IMR-90 (cell line): ENCODE data around the gene GABBR1. TPM values are rescaled to one million over a fixed set of nuclear protein-coding genes. Genes with fewer than 3 reads are reported as not detected.

Source experiments
- ATAC-seq: fragments of 200-7000 bp; cut with Tn5 transposase; 2 replicates; pipeline ENCODE4 v1.9.1; 2020; ENCODE audit warnings: low read depth, mild to moderate bottlenecking, moderate library complexity
- BruUV-seq: library from RNA; stranded (reverse); fragments of 400-500 nt; replicated peaks from 2 replicates; lab custom pipeline; 2021; lab: Mats Ljungman, UMichigan
- CTCF ChIA-PET: fragments of 300-600 bp; formaldehyde crosslinking; extraction: SDS; loops from one replicate; lab custom pipeline; 2021; ENCODE audit warnings: antibody characterized with exemption; lab: Yijun Ruan, JAX
- POLR2A ChIA-PET: fragments of 300-600 bp; sonication (Branson Sonifier 250); formaldehyde crosslinking; loops from one replicate; lab custom pipeline; 2022; ENCODE audit warnings: antibody characterized with exemption; ENCODE audit not compliant: unreplicated experiment; lab: Charles Lee
- DNase-seq: peaks from one replicate; pipeline ENCODE4 v3.0.0; 2013
- H2AFZ ChIP-seq: replicated peaks from 2 replicates; pipeline ENCODE3; 2013; ENCODE audit warnings: low read length, mild to moderate bottlenecking; ENCODE audit not compliant: poor library complexity
- H2AK5ac ChIP-seq: 2 replicates; pipeline ENCODE4 v1.6.1; 2013; ENCODE audit warnings: low read depth, low read length, inconsistent platforms
- H2AK9ac ChIP-seq: replicated peaks from 2 replicates; pipeline ENCODE3; 2013; ENCODE audit warnings: mild to moderate bottlenecking, low read depth, low read length, moderate library complexity; ENCODE audit not compliant: poor library complexity
- H2BK120ac ChIP-seq: 2 replicates; pipeline ENCODE4 v1.6.1; 2013; ENCODE audit warnings: low read depth, low read length, inconsistent platforms
- H2BK15ac ChIP-seq: 3 replicates; pipeline ENCODE4 v1.6.1; 2013; ENCODE audit warnings: low read depth, low read length, inconsistent platforms
- H2BK20ac ChIP-seq: 2 replicates; pipeline ENCODE4 v1.6.1; 2013; ENCODE audit warnings: low read depth, mild to moderate bottlenecking, inconsistent platforms, low read length, moderate library complexity
- H2BK5ac ChIP-seq: 2 replicates; pipeline ENCODE4 v1.6.1; 2013; ENCODE audit warnings: mild to moderate bottlenecking, low read depth, low read length, inconsistent platforms; ENCODE audit not compliant: poor library complexity, severe bottlenecking
- H3K14ac ChIP-seq: replicated peaks from 2 replicates; pipeline ENCODE4 v1.6.1; 2013; ENCODE audit warnings: low read depth, low read length, inconsistent platforms
- H3K18ac ChIP-seq: 2 replicates; pipeline ENCODE4 v1.6.1; 2013; ENCODE audit warnings: low read depth, low read length, control low read depth
- H3K23ac ChIP-seq: 2 replicates; pipeline ENCODE4 v1.6.1; 2013; ENCODE audit warnings: low read depth, low read length, inconsistent platforms
- H3K27ac ChIP-seq: 2 replicates; pipeline ENCODE4 v1.5.1; 2013; ENCODE audit warnings: mild to moderate bottlenecking, control low read depth, low read length; ENCODE audit not compliant: insufficient read depth
- H3K27me3 ChIP-seq: 2 replicates; pipeline ENCODE4 v1.6.1; 2013; ENCODE audit warnings: low read length; ENCODE audit not compliant: control insufficient read depth, insufficient read depth
- H3K36me3 ChIP-seq: 2 replicates; pipeline ENCODE4 v1.6.1; 2013; ENCODE audit warnings: low read length, mixed read lengths; ENCODE audit not compliant: control insufficient read depth, insufficient read depth
- H3K4ac ChIP-seq: 2 replicates; pipeline ENCODE4 v1.6.1; 2013; ENCODE audit warnings: low read depth, low read length, inconsistent platforms
- H3K4me1 ChIP-seq: 2 replicates; pipeline ENCODE4 v1.6.1; 2013; ENCODE audit warnings: low read length, mixed read lengths; ENCODE audit not compliant: control insufficient read depth, insufficient read depth
- H3K4me2 ChIP-seq: 2 replicates; pipeline ENCODE4 v1.6.1; 2013; ENCODE audit warnings: low read depth, mild to moderate bottlenecking, control low read depth, low read length, moderate library complexity
- H3K4me3 ChIP-seq: 2 replicates; pipeline ENCODE4 v1.5.1; 2013; ENCODE audit warnings: low read depth, mild to moderate bottlenecking, control low read depth, low read length, moderate library complexity; ENCODE audit not compliant: insufficient read depth
- H3K56ac ChIP-seq: 2 replicates; pipeline ENCODE4 v1.6.1; 2013; ENCODE audit warnings: low read length, inconsistent platforms; ENCODE audit not compliant: insufficient read depth; ENCODE audit errors: extremely low read depth
- H3K79me1 ChIP-seq, 2 experiments: 2 replicates each; pipeline ENCODE4 v1.6.1; 2013; ENCODE audit warnings: low read length in 2 of 2, inconsistent platforms in 1 of 2, low read depth in 1 of 2
- H3K9ac ChIP-seq: 2 replicates; pipeline ENCODE4 v1.6.1; 2013; ENCODE audit warnings: low read depth, low read length, control low read depth
- H3K9me1 ChIP-seq: 2 replicates; pipeline ENCODE4 v1.6.1; 2013; ENCODE audit warnings: low read length, inconsistent platforms; ENCODE audit not compliant: insufficient read depth
- H3K9me3 ChIP-seq: 2 replicates; pipeline ENCODE4 v1.6.1; 2013; ENCODE audit warnings: low read length; ENCODE audit not compliant: control insufficient read depth, insufficient read depth
- H4K20me1 ChIP-seq: 2 replicates; pipeline ENCODE4 v1.6.1; 2013; ENCODE audit warnings: low read length, inconsistent platforms; ENCODE audit not compliant: insufficient read depth
- H4K5ac ChIP-seq: 2 replicates; pipeline ENCODE4 v1.6.1; 2013; ENCODE audit warnings: mild to moderate bottlenecking, low read depth, low read length, control low read depth
- H4K8ac ChIP-seq, 2 experiments: 2 replicates each; pipeline ENCODE4 v1.6.1; 2013; ENCODE audit warnings: low read depth in 2 of 2, low read length in 2 of 2, control low read depth in 1 of 2, inconsistent platforms in 1 of 2
- H4K91ac ChIP-seq: 2 replicates; pipeline ENCODE4 v1.6.1; 2013; ENCODE audit warnings: low read depth, low read length, inconsistent platforms; ENCODE audit not compliant: insufficient read depth
- BHLHE40 ChIP-seq: fragments of 150-350 bp; IDR thresholded peaks from 2 replicates; pipeline ENCODE4 v1.6.1; 2016; ENCODE audit warnings: mild to moderate bottlenecking, low read depth, low read length
- CEBPB ChIP-seq: IDR thresholded peaks from 2 replicates; pipeline ENCODE4 v1.6.1; 2012; ENCODE audit warnings: low read depth, low read length, improper control_type of control experiment
- CHD1 ChIP-seq: IDR thresholded peaks from 2 replicates; pipeline ENCODE4 v1.6.1; 2012; ENCODE audit warnings: low read depth, low read length, improper control_type of control experiment
- ELK1 ChIP-seq: fragments of 150-350 bp; IDR thresholded peaks from 2 replicates; pipeline ENCODE4 v1.6.1; 2016; ENCODE audit warnings: low read depth, mild to moderate bottlenecking, low read length, moderate library complexity, borderline replicate concordance
- FOS ChIP-seq: fragments of 150-350 bp; IDR thresholded peaks from 2 replicates; pipeline ENCODE4 v1.6.1; 2016; ENCODE audit warnings: low read depth, low read length
- MAFK ChIP-seq: IDR thresholded peaks from 2 replicates; pipeline ENCODE4 v1.6.1; 2012; ENCODE audit warnings: low read depth, low read length, improper control_type of control experiment
- MAZ ChIP-seq: IDR thresholded peaks from 2 replicates; pipeline ENCODE4 v1.6.1; 2012; ENCODE audit warnings: low read depth, mild to moderate bottlenecking, low read length, improper control_type of control experiment, moderate library complexity, borderline replicate concordance
- MXI1 ChIP-seq: IDR thresholded peaks from 2 replicates; pipeline ENCODE4 v1.6.1; 2012; ENCODE audit warnings: low read depth, mild to moderate bottlenecking, low read length, moderate library complexity, borderline replicate concordance
- NFE2L2 ChIP-seq: fragments of 150-350 bp; IDR thresholded peaks from 2 replicates; pipeline ENCODE4 v1.6.1; 2016; ENCODE audit warnings: low read depth, mild to moderate bottlenecking, low read length
- POLR2A ChIP-seq: IDR thresholded peaks from 2 replicates; pipeline ENCODE4 v1.6.1; 2012; ENCODE audit warnings: mild to moderate bottlenecking, low read depth, low read length
- RAD21 ChIP-seq: IDR thresholded peaks from 2 replicates; pipeline ENCODE4 v1.6.1; 2012; ENCODE audit warnings: low read length, improper control_type of control experiment
- RCOR1 ChIP-seq: IDR thresholded peaks from 2 replicates; pipeline ENCODE4 v1.6.1; 2012; ENCODE audit warnings: mild to moderate bottlenecking, low read length, improper control_type of control experiment; ENCODE audit not compliant: insufficient replicate concordance
- RFX5 ChIP-seq: IDR thresholded peaks from 2 replicates; pipeline ENCODE4 v1.8.0; 2012; ENCODE audit warnings: low read depth, mild to moderate bottlenecking, low read length, moderate library complexity
- SMC3 ChIP-seq: fragments of 150-350 bp; IDR thresholded peaks from 2 replicates; pipeline ENCODE4 v1.6.1; 2016; ENCODE audit warnings: low read depth, mild to moderate bottlenecking, antibody characterized with exemption, low read length, moderate library complexity
- WGBS, 2 experiments: methylation state at CpG; one replicate each; pipeline versions ENCODE4 v1.1.5 to v1.1.7; 2013; ENCODE audit warnings: missing lambda C conversion rate in 2 of 2; ENCODE audit not compliant: insufficient read length in 1 of 2; ENCODE audit errors: extremely low coverage in 2 of 2; 5-methylcytosine and 5-hydroxymethylcytosine counted together
- dilution Hi-C: fragments of 300-500 bp; cut with HindIII; formaldehyde crosslinking; loops from one replicate; pipeline ENCODE4 v1.14.3; 2018; ENCODE audit warnings: low sequenced_read_pairs; ENCODE audit not compliant: unreplicated experiment
- in situ Hi-C: fragments of 300-500 bp; cut with MboI; formaldehyde crosslinking; loops from 3 replicates; pipeline ENCODE4 v1.14.3; 2019; ENCODE audit warnings: low sequenced_read_pairs, inconsistent platforms, mixed read lengths
- intact Hi-C: fragments of 100-400 bp; cut with micrococcal nuclease; formaldehyde crosslinking; loops from 2 replicates; pipeline ENCODE4 v1.10.0; 2022
- polyA plus RNA-seq, 3 experiments: library from polyadenylated mRNA; depleted of rRNA; stranded (reverse); fragments of >200 nt; gene quantifications; 2 replicates each; pipeline ENCODE4 v1.2.3, GENCODE V29; 2012; ENCODE audit warnings: low replicate concordance in 1 of 3
- total RNA-seq: library from RNA; depleted of rRNA; stranded (reverse); fragments of >200 nt; gene quantifications from 2 replicates; pipeline ENCODE4 v1.2.3, GENCODE V29; 2012
- TF ChIP-seq, protein P1 (sequence below): conservative IDR thresholded peaks from 2 replicates; pipeline ENCODE4 v1.5.1; 2012; ENCODE audit warnings: mild to moderate bottlenecking, low read depth, low read length, improper control_type of control experiment
- TF ChIP-seq, protein P2 (sequence below): fragments of 150-350 bp; IDR thresholded peaks from 2 replicates; pipeline ENCODE4 v1.6.1; 2017; ENCODE audit warnings: mild to moderate bottlenecking, antibody characterized with exemption, low read length, low read depth

GABBR1 gene
- total and polyA plus RNA-seq, 2 of the 4 experiments (the other 2 are of a cell fraction): 5.9 to 31.5 TPM

DNA sequence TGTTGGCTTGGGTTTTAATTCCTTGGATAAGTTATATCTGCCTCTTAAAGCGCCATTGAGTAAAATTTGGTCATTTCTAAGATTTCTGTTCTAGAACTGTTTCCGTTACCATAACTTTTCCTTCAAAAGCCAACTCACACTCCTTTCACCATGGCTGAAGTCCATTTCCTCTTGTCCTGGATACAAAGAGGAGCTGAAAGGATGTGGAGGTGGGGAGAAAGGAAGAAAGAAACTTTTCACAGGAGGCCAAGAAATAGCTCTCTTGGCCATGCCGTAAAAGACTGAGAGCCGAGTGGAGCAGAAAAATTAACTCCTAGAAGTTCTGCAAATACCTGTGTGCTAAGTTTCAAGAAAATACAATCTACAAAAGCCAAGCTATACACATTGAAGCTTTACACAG lies 21.6 kb downstream of the GABBR1 start:
- Histone ChIP-seq H2BK120ac (no peak overlapping the region), H2BK15ac (no peak overlapping the region), H3K4me1 (no peaks in the 10 kb centered on the region), H3K56ac (no peak overlapping the region; the same call in 1 of the 2 replicates), H3K9me3 (no peaks in the 10 kb centered on the region), H2BK20ac (no peak overlapping the region), H3K14ac (no peak overlapping the region), H2BK5ac (no peak overlapping the region), H2AK9ac (no peak overlapping the region), H3K9me1 (peaks cover 8% of the 10 kb centered on the region; the same call in 1 of the 2 replicates), H2AFZ (no peak overlapping the region), H3K18ac (no peak overlapping the region), H3K27me3 (no peaks in the 10 kb centered on the region), H2AK5ac (no peak overlapping the region), H4K8ac (no peak overlapping the region), H3K36me3 (peaks cover 56% of the 10 kb centered on the region), H4K91ac (no peak overlapping the region), H3K4me3 (no peak overlapping the region), H4K5ac (no peak overlapping the region), H3K23ac (no peak overlapping the region), H3K27ac (no peak overlapping the region), H3K9ac (no peak overlapping the region), H4K20me1 (peaks cover 2% of the 10 kb centered on the region; the same call in 1 of the 2 replicates), H3K4ac (no peak overlapping the region), H3K4me2 (no peak overlapping the region), H3K79me1 (peaks cover 0 to 3% of the 10 kb centered on the region in 2 experiments; a peak in 1 of 4 replicates)
- ChIA-PET POLR2A (interaction anchor here (0.6 kb wide), 1 partner anchor 16 kb away, joined by 3 read pairs; no protein-coding TSS in a partner anchor), CTCF (no interaction called here)
- in situ Hi-C loops: no loop called here
- no CpG with 5 or more reads among the region's 4 CpGs for WGBS, 2 experiments
- no TSS peak for BruUV-seq
- no peak for TF ChIP-seq RFX5
- no peak for TF ChIP-seq CEBPB
- no peak for TF ChIP-seq NFE2L2
- no peak for TF ChIP-seq MXI1
- TF ChIP-seq FOS: no peak
- TF ChIP-seq, protein P1, sequence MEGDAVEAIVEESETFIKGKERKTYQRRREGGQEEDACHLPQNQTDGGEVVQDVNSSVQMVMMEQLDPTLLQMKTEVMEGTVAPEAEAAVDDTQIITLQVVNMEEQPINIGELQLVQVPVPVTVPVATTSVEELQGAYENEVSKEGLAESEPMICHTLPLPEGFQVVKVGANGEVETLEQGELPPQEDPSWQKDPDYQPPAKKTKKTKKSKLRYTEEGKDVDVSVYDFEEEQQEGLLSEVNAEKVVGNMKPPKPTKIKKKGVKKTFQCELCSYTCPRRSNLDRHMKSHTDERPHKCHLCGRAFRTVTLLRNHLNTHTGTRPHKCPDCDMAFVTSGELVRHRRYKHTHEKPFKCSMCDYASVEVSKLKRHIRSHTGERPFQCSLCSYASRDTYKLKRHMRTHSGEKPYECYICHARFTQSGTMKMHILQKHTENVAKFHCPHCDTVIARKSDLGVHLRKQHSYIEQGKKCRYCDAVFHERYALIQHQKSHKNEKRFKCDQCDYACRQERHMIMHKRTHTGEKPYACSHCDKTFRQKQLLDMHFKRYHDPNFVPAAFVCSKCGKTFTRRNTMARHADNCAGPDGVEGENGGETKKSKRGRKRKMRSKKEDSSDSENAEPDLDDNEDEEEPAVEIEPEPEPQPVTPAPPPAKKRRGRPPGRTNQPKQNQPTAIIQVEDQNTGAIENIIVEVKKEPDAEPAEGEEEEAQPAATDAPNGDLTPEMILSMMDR: no peak
- no peak for TF ChIP-seq RAD21
- TF ChIP-seq ELK1: no peak
- no peak for TF ChIP-seq POLR2A
- TF ChIP-seq, protein P2, sequence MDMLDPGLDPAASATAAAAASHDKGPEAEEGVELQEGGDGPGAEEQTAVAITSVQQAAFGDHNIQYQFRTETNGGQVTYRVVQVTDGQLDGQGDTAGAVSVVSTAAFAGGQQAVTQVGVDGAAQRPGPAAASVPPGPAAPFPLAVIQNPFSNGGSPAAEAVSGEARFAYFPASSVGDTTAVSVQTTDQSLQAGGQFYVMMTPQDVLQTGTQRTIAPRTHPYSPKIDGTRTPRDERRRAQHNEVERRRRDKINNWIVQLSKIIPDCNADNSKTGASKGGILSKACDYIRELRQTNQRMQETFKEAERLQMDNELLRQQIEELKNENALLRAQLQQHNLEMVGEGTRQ: no peak
- TF ChIP-seq SMC3: no peak
- no peak for TF ChIP-seq CHD1
- TF ChIP-seq RCOR1: no peak
- no peak for TF ChIP-seq MAZ
- no peak for TF ChIP-seq BHLHE40
- no peak for TF ChIP-seq MAFK
- intact Hi-C loops: no loop called here
- dilution Hi-C loops: no loop called here
- ATAC-seq (no peak), DNase-seq (no peak)
